GM12873 (cell line): ENCODE measurements around the gene MMP7.

Source experiments
- CTCF ChIP-seq: IDR thresholded peaks from 2 replicates; pipeline ENCODE4 v1.5.1; 2012; ENCODE audit warnings: low read depth, mild to moderate bottlenecking, moderate library complexity, low read length, control low read depth; ENCODE audit not compliant: insufficient read depth; ENCODE audit errors: missing control alignments

Gene MMP7

GRCh38 chr11:102523887-102524286, 6.7 kb downstream of the MMP7 start:
- TF ChIP-seq CTCF = no peak

- no peak for TF ChIP-seq CTCF
Observed at GRCh38 chr11:102523189-102523570, 7.4 kb downstream of the MMP7 start.

GRCh38 chr11:102522312-102523188, 8.0 kb downstream of the MMP7 start:
- no peak for TF ChIP-seq CTCF

GRCh38 chr11:102521121-102521520, 9.4 kb downstream of the MMP7 start:
- TF ChIP-seq CTCF = no peak

GRCh38 chr11:102520514-102520913, 10.0 kb downstream of the MMP7 start:
- TF ChIP-seq CTCF = no peak

- TF ChIP-seq CTCF = peak; percentile 40
Observed at GRCh38 chr11:102518296-102519094, 12.1 kb downstream of the MMP7 start.

- TF ChIP-seq CTCF = no peak
Observed at GRCh38 chr11:102517670-102518069, 12.9 kb downstream of the MMP7 start.
